ENCODE measurements around the gene TAGLN2. TPM values are rescaled to one million over a fixed set of nuclear protein-coding genes. Genes with fewer than 3 reads are reported as not detected.

The TAGLN2 gene
- total RNA-seq (122 and 124 TPM in 2 replicates), polyA plus RNA-seq (284 and 292 TPM in 2 replicates)

DNA sequence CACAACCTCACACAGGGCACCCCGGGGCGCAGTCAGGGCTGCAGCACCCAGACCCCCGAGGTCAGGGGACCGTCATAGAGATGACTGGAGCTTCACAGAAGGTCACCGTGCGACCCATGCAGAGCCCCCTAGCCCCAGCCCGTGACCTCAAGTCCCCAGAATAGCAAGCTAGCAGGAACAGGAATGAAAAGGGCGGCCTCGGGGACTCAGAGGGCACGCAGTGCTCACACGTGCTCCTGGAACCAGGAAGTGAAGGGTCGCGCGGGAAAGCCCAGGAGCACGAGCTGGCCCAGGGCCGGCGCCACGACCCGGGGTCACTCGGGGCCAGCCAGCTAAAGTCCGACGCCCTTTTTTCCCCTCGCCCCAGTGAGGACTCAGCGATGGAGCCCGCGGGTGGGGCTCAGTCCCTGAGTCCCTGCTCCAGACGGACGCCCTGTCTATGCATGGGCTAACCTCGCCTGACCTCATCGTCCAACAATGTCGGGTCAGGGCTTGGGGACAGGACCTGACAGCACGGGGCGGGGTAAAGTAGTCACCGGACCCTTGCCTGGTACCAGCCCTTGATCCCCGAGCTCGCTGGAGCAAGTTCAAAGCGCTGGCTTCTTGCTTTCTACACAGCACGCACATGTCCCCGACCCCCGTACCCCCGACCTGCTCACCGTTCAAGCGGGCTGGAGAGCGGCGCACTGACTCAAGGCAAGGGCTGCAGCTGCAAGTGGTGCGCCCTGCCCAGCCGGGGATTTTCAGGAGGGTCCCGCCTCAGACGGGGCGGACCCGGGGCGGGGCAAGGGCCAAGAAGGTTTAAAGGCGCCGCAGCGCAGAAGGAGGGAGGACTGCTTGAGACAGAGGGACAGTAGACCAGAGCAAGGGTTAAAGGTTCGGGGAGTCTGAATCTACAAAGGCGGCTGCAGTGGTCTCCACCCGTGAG, at the start of gene TAGLN2:
TAGLN2 (minus strand) TSS at position 717 of the 928 bp plus-strand sequence. CDS start 4,998 bp downstream, outside the sequence.
- no peaks in the 10 kb centered on the region for H4K20me1 ChIP-seq (ENCODE audit: insufficient read depth, poor library complexity, severe bottlenecking)
- H3K27ac ChIP-seq = peak within 1 kb of the TSS; percentile 95
- peak; percentile 92 for DNase-seq (ENCODE audit: low spot score)
- H3K9me3 ChIP-seq (ENCODE audit: low read depth) = no peaks in the 10 kb centered on the region
- peak within 1 kb of the TSS; percentile 42 for H2AFZ ChIP-seq
- H3K4me2 ChIP-seq = peak within 1 kb of the TSS; percentile 96
- 2% methylated on average over 57 of the region's 58 CpGs for WGBS (ENCODE audit: low lambda C conversion rate, missing lambda C conversion rate)
- H3K4me1 ChIP-seq (ENCODE audit: insufficient read depth) = peaks cover 28% of the 10 kb centered on the region
- TF ChIP-seq EZH2 (IDR thresholded peaks at IDR 0.05; ENCODE audit: borderline replicate concordance) (no peak), EZH2phosphoT487 (IDR thresholded peaks at IDR 0.05; ENCODE audit: low read depth, severe bottlenecking, unreplicated experiment) (no peak)
- TF ChIP-seq, protein P1, sequence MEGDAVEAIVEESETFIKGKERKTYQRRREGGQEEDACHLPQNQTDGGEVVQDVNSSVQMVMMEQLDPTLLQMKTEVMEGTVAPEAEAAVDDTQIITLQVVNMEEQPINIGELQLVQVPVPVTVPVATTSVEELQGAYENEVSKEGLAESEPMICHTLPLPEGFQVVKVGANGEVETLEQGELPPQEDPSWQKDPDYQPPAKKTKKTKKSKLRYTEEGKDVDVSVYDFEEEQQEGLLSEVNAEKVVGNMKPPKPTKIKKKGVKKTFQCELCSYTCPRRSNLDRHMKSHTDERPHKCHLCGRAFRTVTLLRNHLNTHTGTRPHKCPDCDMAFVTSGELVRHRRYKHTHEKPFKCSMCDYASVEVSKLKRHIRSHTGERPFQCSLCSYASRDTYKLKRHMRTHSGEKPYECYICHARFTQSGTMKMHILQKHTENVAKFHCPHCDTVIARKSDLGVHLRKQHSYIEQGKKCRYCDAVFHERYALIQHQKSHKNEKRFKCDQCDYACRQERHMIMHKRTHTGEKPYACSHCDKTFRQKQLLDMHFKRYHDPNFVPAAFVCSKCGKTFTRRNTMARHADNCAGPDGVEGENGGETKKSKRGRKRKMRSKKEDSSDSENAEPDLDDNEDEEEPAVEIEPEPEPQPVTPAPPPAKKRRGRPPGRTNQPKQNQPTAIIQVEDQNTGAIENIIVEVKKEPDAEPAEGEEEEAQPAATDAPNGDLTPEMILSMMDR (IDR thresholded peaks at IDR 0.05; ENCODE audit: poor library complexity) = no peak
- H3K4me3 ChIP-seq = peak within 1 kb of the TSS; percentile 50
- no peaks in the 10 kb centered on the region for H3K36me3 ChIP-seq (replicated peaks; ENCODE audit: insufficient read depth, low read depth)
- peaks cover 26% of the 10 kb centered on the region for H3K79me2 ChIP-seq
- no peaks in the 10 kb centered on the region for H3K27me3 ChIP-seq
- H3K9me2 ChIP-seq (replicated peaks; ENCODE audit: insufficient read depth) = no peaks in the 10 kb centered on the region

DNA sequence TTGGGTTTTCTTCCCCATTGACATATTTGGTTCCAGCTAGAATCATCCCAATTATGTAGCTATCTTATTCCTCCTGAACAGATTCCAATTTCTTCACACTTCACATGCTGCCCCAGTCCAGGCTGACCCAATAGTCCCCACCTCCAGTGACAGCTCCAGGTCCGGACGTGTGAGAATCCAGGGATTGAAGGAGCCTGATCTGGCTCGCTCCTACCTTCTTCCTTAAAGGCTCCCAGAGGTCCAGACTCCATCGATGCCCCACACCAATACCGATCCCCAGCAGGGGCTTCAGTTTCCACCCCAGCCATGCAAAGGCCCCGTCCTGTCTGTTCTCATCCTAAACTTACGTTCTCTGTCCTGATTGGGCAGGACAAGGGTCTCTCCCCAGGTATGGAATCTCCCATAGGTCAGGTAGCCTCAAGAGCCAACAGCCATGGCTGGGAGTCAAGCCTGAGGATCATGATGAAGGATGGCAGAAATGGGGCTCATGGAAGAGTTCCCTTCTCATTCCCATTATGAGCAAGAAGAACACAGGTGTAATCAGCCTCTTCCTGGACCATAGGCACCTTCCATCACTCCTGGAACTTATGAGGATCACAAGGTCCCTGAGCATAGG, 49.2 kb upstream of the TAGLN2 start:
- TF ChIP-seq EZH2 (IDR thresholded peaks at IDR 0.05; ENCODE audit: borderline replicate concordance) = no peak
- TF ChIP-seq, protein P1 (IDR thresholded peaks at IDR 0.05; ENCODE audit: poor library complexity) = no peak
- no peak for DNase-seq (ENCODE audit: low spot score)
- Histone ChIP-seq H3K27me3 (no peaks in the 10 kb centered on the region), H2AFZ (no peak overlapping the region), H3K4me2 (no peak overlapping the region), H3K4me1 (ENCODE audit: insufficient read depth) (peaks cover 29% of the 10 kb centered on the region), H3K9me2 (replicated peaks; ENCODE audit: insufficient read depth) (no peaks in the 10 kb centered on the region), H3K79me2 (no peaks in the 10 kb centered on the region), H3K36me3 (replicated peaks; ENCODE audit: insufficient read depth, low read depth) (no peaks in the 10 kb centered on the region), H3K9me3 (ENCODE audit: low read depth) (no peaks in the 10 kb centered on the region), H4K20me1 (ENCODE audit: insufficient read depth, poor library complexity, severe bottlenecking) (no peaks in the 10 kb centered on the region), H3K4me3 (no peak overlapping the region), H3K27ac (no peak overlapping the region)
- 95% methylated on average over 7 of the region's 7 CpGs for WGBS (ENCODE audit: low lambda C conversion rate, missing lambda C conversion rate)

DNA sequence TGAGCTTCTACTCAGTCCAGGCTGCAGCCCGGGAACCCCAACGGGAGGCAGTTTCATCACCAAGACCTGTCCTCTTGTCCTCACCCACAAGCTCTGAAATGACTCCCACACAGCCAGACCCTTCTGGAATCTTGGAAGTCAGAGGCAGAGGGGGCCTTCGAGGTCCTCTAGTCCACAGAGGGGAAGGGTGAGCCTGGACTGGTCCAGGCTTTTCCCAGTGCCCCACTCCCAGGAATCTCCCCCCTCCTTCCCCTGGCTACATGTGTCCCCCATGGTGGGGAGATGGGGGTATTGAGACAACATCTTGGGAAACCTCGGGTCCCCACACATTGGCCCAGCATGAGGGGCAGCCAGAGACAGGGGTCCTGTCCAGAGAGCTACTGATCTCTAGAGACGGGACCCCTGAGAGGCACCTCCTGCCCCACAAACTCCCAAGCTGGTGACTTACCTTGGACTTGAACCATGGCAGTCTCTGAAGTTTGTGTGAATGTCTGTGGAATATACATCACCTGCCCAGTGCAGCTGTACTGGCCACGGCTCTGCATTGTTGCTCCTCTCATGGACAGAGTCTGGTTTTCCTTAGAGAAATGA, 48.1 kb upstream of the TAGLN2 start:
- Histone ChIP-seq H3K9me2 (replicated peaks; ENCODE audit: insufficient read depth) (no peaks in the 10 kb centered on the region), H3K4me1 (ENCODE audit: insufficient read depth) (peaks cover 25% of the 10 kb centered on the region), H3K4me3 (no peak overlapping the region), H3K27me3 (no peaks in the 10 kb centered on the region), H3K4me2 (no peak overlapping the region), H3K36me3 (replicated peaks; ENCODE audit: insufficient read depth, low read depth) (no peaks in the 10 kb centered on the region), H4K20me1 (ENCODE audit: insufficient read depth, poor library complexity, severe bottlenecking) (no peaks in the 10 kb centered on the region), H3K27ac (no peak overlapping the region), H2AFZ (no peak overlapping the region), H3K9me3 (ENCODE audit: low read depth) (no peaks in the 10 kb centered on the region), H3K79me2 (no peaks in the 10 kb centered on the region)
- no peak for DNase-seq (ENCODE audit: low spot score)
- 88% methylated on average over 6 of the region's 6 CpGs for WGBS (ENCODE audit: low lambda C conversion rate, missing lambda C conversion rate)
- TF ChIP-seq EZH2phosphoT487 (IDR thresholded peaks at IDR 0.05; ENCODE audit: low read depth, severe bottlenecking, unreplicated experiment) = no peak
- TF ChIP-seq, protein P1 (IDR thresholded peaks at IDR 0.05; ENCODE audit: poor library complexity) = no peak
- no peak for TF ChIP-seq EZH2 (IDR thresholded peaks at IDR 0.05; ENCODE audit: borderline replicate concordance)

Measured in hepatocyte (in vitro differentiated cells).